Muscle of leg (tissue), 11 donors: Measurements from ENCODE around the gene ADGRV1. TPM values are rescaled to one million over a fixed set of nuclear protein-coding genes. Genes with fewer than 3 reads are reported as not detected.
"Not testable (repeated sequence)": the region's sequence is repeated elsewhere in the genome, so short reads cannot be mapped to it uniquely, and the experiment has no call there.

ENCODE experiments used
- DNase-seq: peaks from one replicate; pipeline ENCODE4 v3.0.0; 2013
- H3K27ac ChIP-seq: one replicate; pipeline ENCODE4 v1.5.1; 2013; ENCODE audit warnings: mild to moderate bottlenecking, low read length, control low read depth
- H3K27me3 ChIP-seq: one replicate; pipeline ENCODE4 v1.6.1; 2013; ENCODE audit warnings: low read length; ENCODE audit not compliant: control insufficient read depth, insufficient read depth
- H3K36me3 ChIP-seq: one replicate; pipeline ENCODE4 v1.6.1; 2013; ENCODE audit warnings: low read length; ENCODE audit not compliant: control insufficient read depth, insufficient read depth
- H3K4me1 ChIP-seq: one replicate; pipeline ENCODE4 v1.6.1; 2013; ENCODE audit warnings: low read length; ENCODE audit not compliant: control insufficient read depth, insufficient read depth
- H3K4me3 ChIP-seq: one replicate; pipeline ENCODE4 v1.5.1; 2013; ENCODE audit warnings: low read length, control low read depth
- H3K9me3 ChIP-seq: replicated peaks from 2 replicates; pipeline ENCODE4 v1.6.1; 2013; ENCODE audit warnings: low read depth, low read length; ENCODE audit not compliant: control insufficient read depth
- WGBS: methylation state at CpG from one replicate; pipeline ENCODE4 v1.1.5; 2013; ENCODE audit warnings: missing lambda C conversion rate; ENCODE audit not compliant: insufficient coverage; 5-methylcytosine and 5-hydroxymethylcytosine counted together
- polyA plus RNA-seq, 8 donors: library from polyadenylated mRNA; unstranded; fragments of 120-200 nt; gene quantifications; one replicate each; pipeline versions ENCODE4 v1.2.1 to v1.2.3, GENCODE V29; 2013; ENCODE audit warnings: inconsistent platforms in 1 of 8, low replicate concordance in 1 of 8; ENCODE audit not compliant: insufficient read length in 8 of 8, insufficient read depth in 1 of 8
- total RNA-seq: library from RNA; stranded (reverse); fragments of 120-200 nt; gene quantifications from one replicate; pipeline ENCODE4 v1.2.4, GENCODE V29; 2013

ADGRV1 gene
- total and polyA plus RNA-seq, 9 donors: 0.49 to 2.5 (median 0.88) TPM

- not testable (repeated sequence) for H3K27ac ChIP-seq, H3K27me3 ChIP-seq, H3K4me1 ChIP-seq, H3K9me3 ChIP-seq, H3K4me3 ChIP-seq, H3K36me3 ChIP-seq, DNase-seq
- 97% methylated on average over 6 of the region's 26 CpGs for WGBS
Observed at GRCh38 chr5:90822062-90822461, 263.5 kb downstream of the ADGRV1 start.

DNA sequence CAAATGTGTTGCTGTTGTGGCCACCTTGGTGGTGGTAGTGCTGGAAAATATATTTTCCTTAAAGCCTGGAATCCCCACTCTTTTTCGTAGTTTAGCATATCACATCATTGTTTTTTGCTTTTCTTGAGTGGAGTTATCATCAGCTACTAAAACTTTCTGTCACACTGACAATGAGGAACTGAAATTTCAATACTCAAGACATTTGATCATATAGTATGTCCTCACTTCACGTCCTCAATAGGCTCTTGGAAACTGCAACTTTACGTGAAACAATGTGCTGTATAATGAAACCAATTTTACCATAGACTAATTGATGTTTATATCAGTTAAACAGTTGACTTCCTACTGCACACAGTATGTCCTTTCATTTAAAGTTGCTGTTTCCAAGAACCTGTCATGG, 265.8 kb downstream of the ADGRV1 start:
- no peaks in the 10 kb centered on the region for H3K9me3 ChIP-seq

DNA sequence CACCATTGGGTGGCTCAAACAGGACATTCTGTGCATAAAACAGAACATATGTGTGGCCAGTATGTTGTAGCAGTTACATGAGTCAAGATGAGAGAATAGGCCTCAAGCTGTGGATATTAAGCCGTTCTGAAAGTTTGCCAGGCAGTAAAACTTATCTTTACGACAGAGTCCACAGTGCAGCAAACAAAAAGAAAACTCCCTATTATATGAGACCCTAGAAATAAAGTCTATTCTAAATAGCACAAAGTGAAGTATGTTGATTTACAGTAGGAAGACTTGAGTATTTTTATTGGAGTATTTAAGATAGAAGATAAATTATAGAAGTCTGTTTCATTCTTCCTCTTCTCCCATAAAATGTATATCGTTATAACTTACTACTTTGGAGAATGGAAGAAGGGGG, 271.5 kb downstream of the ADGRV1 start:
- no CpG with 5 or more reads among the region's 3 CpGs for WGBS
- no peak overlapping the region for H3K4me3 ChIP-seq
- H3K27me3 ChIP-seq: no peaks in the 10 kb centered on the region
- H3K27ac ChIP-seq: no peak overlapping the region
- no peaks in the 10 kb centered on the region for H3K4me1 ChIP-seq
- H3K36me3 ChIP-seq: no peaks in the 10 kb centered on the region
- H3K9me3 ChIP-seq: no peaks in the 10 kb centered on the region
- peak; percentile 7 for DNase-seq

More for the DNA sequence above, 265.8 kb downstream of the ADGRV1 start:
- Histone ChIP-seq H3K36me3 (no peaks in the 10 kb centered on the region), H3K27ac (no peak overlapping the region), H3K4me3 (no peak overlapping the region), H3K27me3 (no peaks in the 10 kb centered on the region), H3K4me1 (no peaks in the 10 kb centered on the region)
- no peak for DNase-seq
- WGBS: no CpG with 5 or more reads among the region's 3 CpGs

GRCh38 chr5:90833753-90834152, 275.2 kb downstream of the ADGRV1 start:
- no peaks in the 10 kb centered on the region for H3K9me3 ChIP-seq
- no peaks in the 10 kb centered on the region for H3K4me1 ChIP-seq
- WGBS: no CpG with 5 or more reads among the region's 2 CpGs
- H3K27me3 ChIP-seq: no peaks in the 10 kb centered on the region
- H3K36me3 ChIP-seq: no peaks in the 10 kb centered on the region
- DNase-seq: no peak
- no peak overlapping the region for H3K4me3 ChIP-seq
- H3K27ac ChIP-seq: no peak overlapping the region

DNA sequence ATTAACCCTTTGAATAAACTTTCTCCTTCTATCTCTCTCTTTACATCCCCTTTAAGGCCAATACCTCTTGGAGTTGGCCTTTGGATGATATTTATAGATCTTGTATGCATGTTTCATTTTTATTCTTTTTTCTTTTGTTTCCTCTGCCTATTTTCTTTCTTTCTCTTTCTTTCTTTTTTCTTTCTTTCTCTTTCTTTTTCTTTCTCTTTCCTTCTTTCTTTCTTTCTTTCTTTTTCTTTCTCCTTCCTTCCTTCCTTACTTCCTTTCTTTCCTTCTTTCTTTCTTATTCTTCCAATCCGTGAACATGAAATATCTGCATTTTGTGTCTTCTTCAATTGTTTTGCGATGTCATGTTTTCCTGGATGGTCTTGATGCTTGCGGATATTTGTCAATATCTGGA, 276.1 kb downstream of the ADGRV1 start:
- H3K4me3 ChIP-seq: no peak overlapping the region
- no peaks in the 10 kb centered on the region for H3K9me3 ChIP-seq
- no CpG with 5 or more reads among the region's 3 CpGs for WGBS
- no peak for DNase-seq
- H3K36me3 ChIP-seq: no peaks in the 10 kb centered on the region
- no peaks in the 10 kb centered on the region for H3K4me1 ChIP-seq
- H3K27me3 ChIP-seq: no peaks in the 10 kb centered on the region
- H3K27ac ChIP-seq: no peak overlapping the region

- DNase-seq: no peak
- WGBS: no CpG with 5 or more reads among the region's 5 CpGs
Observed at GRCh38 chr5:90843443-90843842, 284.8 kb downstream of the ADGRV1 start.

DNA sequence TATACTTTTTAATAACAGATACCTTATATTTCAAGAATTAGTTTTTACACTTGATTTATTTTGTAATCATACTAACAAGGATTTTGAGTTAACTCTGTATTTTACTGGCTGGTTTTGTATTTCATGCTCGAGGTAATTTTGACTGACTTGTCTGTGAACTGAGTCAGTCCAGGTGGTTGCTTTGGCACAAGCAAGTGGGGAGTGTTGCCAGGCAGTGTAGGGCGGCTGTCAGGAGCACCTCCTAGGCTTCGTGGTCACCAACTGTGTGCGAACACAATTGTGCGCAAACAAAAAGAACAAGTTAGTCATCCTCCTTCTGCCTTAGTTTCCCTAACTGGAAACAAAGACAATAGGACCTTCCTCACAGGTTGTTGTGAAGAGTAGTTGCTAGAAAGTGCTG, 286.3 kb downstream of the ADGRV1 start:
- H3K4me3 ChIP-seq: no peak overlapping the region
- no CpG with 5 or more reads among the region's 5 CpGs for WGBS
- no peaks in the 10 kb centered on the region for H3K36me3 ChIP-seq
- no peak overlapping the region for H3K27ac ChIP-seq
- no peak for DNase-seq
- no peaks in the 10 kb centered on the region for H3K27me3 ChIP-seq
- no peaks in the 10 kb centered on the region for H3K4me1 ChIP-seq
- no peaks in the 10 kb centered on the region for H3K9me3 ChIP-seq

More at GRCh38 chr5:90843443-90843842, 284.8 kb downstream of the ADGRV1 start:
- no peak overlapping the region for H3K27ac ChIP-seq
- no peaks in the 10 kb centered on the region for H3K36me3 ChIP-seq
- no peaks in the 10 kb centered on the region for H3K9me3 ChIP-seq
- no peak overlapping the region for H3K4me3 ChIP-seq
- no peaks in the 10 kb centered on the region for H3K27me3 ChIP-seq
- no peaks in the 10 kb centered on the region for H3K4me1 ChIP-seq

DNA sequence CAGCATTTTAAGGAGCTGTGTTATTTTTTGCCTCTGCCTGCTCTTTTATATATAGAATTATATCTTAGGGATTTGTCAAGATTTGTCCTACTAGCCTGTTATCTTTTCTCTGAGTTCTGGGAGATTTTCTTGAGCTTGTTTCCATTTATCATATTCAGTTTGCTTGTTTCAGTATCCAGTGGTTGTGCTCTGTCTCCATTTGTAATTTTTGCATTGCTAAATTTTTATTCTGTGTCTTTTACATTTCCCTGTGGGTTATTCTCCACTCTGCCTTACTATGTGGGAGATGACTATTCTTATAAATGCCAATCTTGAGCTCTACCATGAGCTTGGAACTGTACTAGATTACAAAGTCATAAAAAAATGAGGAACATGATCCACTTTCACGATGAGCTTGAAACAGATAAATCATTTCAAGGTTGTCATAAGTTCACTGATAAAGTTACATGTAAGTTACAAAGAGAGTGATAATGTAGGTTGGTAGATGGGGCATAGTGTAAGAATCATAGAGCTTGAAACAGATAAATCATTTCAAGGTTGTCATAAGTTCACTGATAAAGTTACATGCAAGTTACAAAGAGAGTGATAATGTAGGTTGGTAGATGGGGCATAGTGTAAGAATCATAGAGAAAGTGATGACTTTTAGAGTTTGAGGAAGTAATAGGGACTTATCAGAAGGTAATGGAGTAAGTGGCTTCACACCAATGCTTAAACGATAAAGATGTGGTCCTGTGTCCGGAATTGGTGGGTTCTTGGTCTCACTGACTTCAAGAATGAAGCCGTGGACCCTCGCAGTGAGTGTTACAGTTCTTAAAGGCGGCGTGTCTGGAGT, 287.3 kb downstream of the ADGRV1 start:
- Histone ChIP-seq H3K9me3 (no peaks in the 10 kb centered on the region), H3K36me3 (no peaks in the 10 kb centered on the region), H3K4me1 (no peaks in the 10 kb centered on the region), H3K4me3 (no peak overlapping the region), H3K27ac (no peak overlapping the region), H3K27me3 (no peaks in the 10 kb centered on the region)
- 91% methylated on average over 5 of the region's 7 CpGs for WGBS
- DNase-seq: no peak

GRCh38 chr5:90847606-90848005, 289.0 kb downstream of the ADGRV1 start:
- 95% methylated on average over 8 of the region's 24 CpGs for WGBS
- not testable (repeated sequence) for DNase-seq

GRCh38 chr5:90849939-90850338, 291.3 kb downstream of the ADGRV1 start:
- no peak for DNase-seq
- Histone ChIP-seq H3K9me3 (no peaks in the 10 kb centered on the region), H3K27ac (no peak overlapping the region), H3K4me1 (no peaks in the 10 kb centered on the region), H3K36me3 (no peaks in the 10 kb centered on the region), H3K4me3 (no peak overlapping the region), H3K27me3 (no peaks in the 10 kb centered on the region)

More at GRCh38 chr5:90847606-90848005, 289.0 kb downstream of the ADGRV1 start:
- H3K27ac ChIP-seq, H3K9me3 ChIP-seq, H3K27me3 ChIP-seq, H3K36me3 ChIP-seq, H3K4me1 ChIP-seq, H3K4me3 ChIP-seq: not testable (repeated sequence)

DNA sequence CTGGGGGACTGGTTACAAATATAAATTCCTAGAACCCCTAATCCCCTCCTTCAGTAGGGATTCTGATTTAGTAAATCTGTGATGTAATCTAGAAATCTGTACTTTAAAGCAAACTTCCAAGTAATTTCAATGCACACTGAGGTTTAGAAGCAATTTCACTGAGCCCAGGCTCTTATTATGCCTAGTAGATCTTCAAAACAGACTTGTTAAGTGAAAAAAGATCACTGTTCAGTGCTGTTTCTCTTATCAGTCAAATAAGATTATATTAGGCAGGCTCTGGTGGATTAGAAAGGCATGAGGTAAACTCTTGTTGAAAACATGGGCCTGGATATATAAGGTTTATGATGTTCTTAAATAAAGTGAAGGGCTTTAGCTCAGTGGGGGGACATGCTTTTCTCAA, 293.9 kb downstream of the ADGRV1 start:
- Histone ChIP-seq H3K36me3 (no peaks in the 10 kb centered on the region), H3K4me1 (no peaks in the 10 kb centered on the region), H3K27ac (no peak overlapping the region), H3K9me3 (no peaks in the 10 kb centered on the region), H3K27me3 (no peaks in the 10 kb centered on the region), H3K4me3 (no peak overlapping the region)
- no peak for DNase-seq
